H9 (cell line): ENCODE measurements around the gene RUVBL1. TPM values are rescaled to one million over a fixed set of nuclear protein-coding genes. Genes with fewer than 3 reads are reported as not detected.

Experiments used
- DNase-seq: peaks from one replicate; pipeline ENCODE4 v3.0.0-alpha.2; 2017
- H2AFZ ChIP-seq: one replicate; pipeline ENCODE4 v1.6.1; 2013; ENCODE audit warnings: mild to moderate bottlenecking, low read length, control low read depth, moderate library complexity
- H2AK5ac ChIP-seq: 2 replicates; pipeline ENCODE4 v1.6.1; 2013; ENCODE audit warnings: low read length, control low read depth, mixed read lengths; ENCODE audit not compliant: insufficient read length
- H2BK120ac ChIP-seq: one replicate; pipeline ENCODE4 v1.6.1; 2013; ENCODE audit warnings: low read depth, mild to moderate bottlenecking, low read length, control low read depth, inconsistent platforms; ENCODE audit not compliant: poor library complexity, severe bottlenecking
- H2BK12ac ChIP-seq: 2 replicates; pipeline ENCODE4 v1.6.1; 2013; ENCODE audit warnings: low read length, control low read depth, mixed read lengths, low read depth; ENCODE audit not compliant: insufficient read length
- H2BK15ac ChIP-seq: 2 replicates; pipeline ENCODE4 v1.6.1; 2013; ENCODE audit warnings: low read depth, low read length, control low read depth
- H2BK20ac ChIP-seq: one replicate; pipeline ENCODE4 v1.6.1; 2013; ENCODE audit warnings: low read depth, mild to moderate bottlenecking, low read length, control low read depth, inconsistent platforms; ENCODE audit not compliant: poor library complexity, severe bottlenecking
- H2BK5ac ChIP-seq: 2 replicates; pipeline ENCODE4 v1.6.1; 2013; ENCODE audit warnings: low read length, control low read depth, mixed read lengths; ENCODE audit not compliant: insufficient read length
- H3K14ac ChIP-seq: 2 replicates; pipeline ENCODE4 v1.6.1; 2013; ENCODE audit warnings: low read length, control low read depth; ENCODE audit not compliant: insufficient read depth
- H3K18ac ChIP-seq: 2 replicates; pipeline ENCODE4 v1.6.1; 2013; ENCODE audit warnings: low read depth, mild to moderate bottlenecking, mixed read lengths, low read length, control low read depth; ENCODE audit not compliant: insufficient read length
- H3K23ac ChIP-seq: 2 replicates; pipeline ENCODE4 v1.6.1; 2013; ENCODE audit warnings: low read length, control low read depth, mixed read lengths, low read depth; ENCODE audit not compliant: insufficient read length
- H3K23me2 ChIP-seq: 2 replicates; pipeline ENCODE4 v1.6.1; 2013; ENCODE audit warnings: low read depth, mild to moderate bottlenecking, mixed read lengths, low read length, control low read depth; ENCODE audit not compliant: insufficient read length, poor library complexity, severe bottlenecking
- H3K27ac ChIP-seq: 2 replicates; pipeline ENCODE4 v1.5.1; 2013; ENCODE audit warnings: low read length, control low read depth, mixed read lengths, low read depth; ENCODE audit not compliant: insufficient read length
- H3K27me3 ChIP-seq: 2 replicates; pipeline ENCODE4 v1.6.1; 2013; ENCODE audit warnings: low read length, control low read depth, inconsistent platforms; ENCODE audit not compliant: insufficient read depth
- H3K4ac ChIP-seq: 2 replicates; pipeline ENCODE4 v1.6.1; 2013; ENCODE audit warnings: low read depth, mild to moderate bottlenecking, control low read depth, inconsistent platforms, low read length, moderate library complexity
- H3K4me1 ChIP-seq: 2 replicates; pipeline ENCODE4 v1.6.1; 2013; ENCODE audit warnings: low read length, control low read depth, inconsistent platforms; ENCODE audit not compliant: insufficient read depth
- H3K4me2 ChIP-seq: 2 replicates; pipeline ENCODE4 v1.6.1; 2013; ENCODE audit warnings: low read length, control low read depth, mixed read lengths; ENCODE audit not compliant: insufficient read length, insufficient read depth
- H3K56ac ChIP-seq: 2 replicates; pipeline ENCODE4 v1.6.1; 2013; ENCODE audit warnings: low read depth, mild to moderate bottlenecking, mixed read lengths, low read length, control low read depth; ENCODE audit not compliant: insufficient read length
- H3K79me1 ChIP-seq: 2 replicates; pipeline ENCODE4 v1.6.1; 2013; ENCODE audit warnings: low read depth, mild to moderate bottlenecking, moderate library complexity, low read length, control low read depth, inconsistent platforms; ENCODE audit not compliant: insufficient read depth, poor library complexity, severe bottlenecking
- H3K79me2 ChIP-seq: 2 replicates; pipeline ENCODE4 v1.6.1; 2013; ENCODE audit warnings: low read length, control low read depth, inconsistent platforms; ENCODE audit not compliant: insufficient read depth
- H3K9ac ChIP-seq: 2 replicates; pipeline ENCODE4 v1.6.1; 2013; ENCODE audit warnings: low read length, control low read depth, mixed read lengths; ENCODE audit not compliant: insufficient read length; ENCODE audit errors: extremely low read depth
- H3K9me3 ChIP-seq: one replicate; pipeline ENCODE4 v1.6.1; 2013; ENCODE audit warnings: low read depth, low read length, inconsistent platforms; ENCODE audit not compliant: control insufficient read depth
- H3T11ph ChIP-seq: one replicate; pipeline ENCODE4 v1.6.1; 2013; ENCODE audit warnings: mild to moderate bottlenecking, low read length, control low read depth, inconsistent platforms
- H4K20me1 ChIP-seq: one replicate; pipeline ENCODE4 v1.6.1; 2013; ENCODE audit not compliant: control insufficient read depth, insufficient read length, insufficient read depth
- H4K5ac ChIP-seq: 2 replicates; pipeline ENCODE4 v1.6.1; 2013; ENCODE audit warnings: low read depth, mild to moderate bottlenecking, mixed read lengths, low read length, control low read depth; ENCODE audit not compliant: insufficient read length
- H4K8ac ChIP-seq: replicated peaks from 2 replicates; pipeline ENCODE4 v1.6.1; 2013; ENCODE audit warnings: low read length, control low read depth, mixed read lengths, low read depth; ENCODE audit not compliant: insufficient read length
- H4K91ac ChIP-seq: 2 replicates; pipeline ENCODE4 v1.6.1; 2013; ENCODE audit warnings: low read depth, mild to moderate bottlenecking, moderate library complexity, mixed read lengths, low read length, control low read depth; ENCODE audit not compliant: insufficient read length
- H3K27ac Mint-ChIP-seq, 3 experiments: 2 replicates in 2 of 3; 3 replicates in 1 of 3; pipeline ENCODE4 v1.8.0; 2020 to 2021; ENCODE audit warnings: mixed read lengths in 3 of 3, mild to moderate bottlenecking in 1 of 3, moderate library complexity in 1 of 3
- H3K27me3 Mint-ChIP-seq: 2 replicates; pipeline ENCODE4 v1.8.0; 2021; ENCODE audit warnings: low read depth, mild to moderate bottlenecking, moderate library complexity, mixed read lengths
- H3K36me3 Mint-ChIP-seq, 3 experiments: 2 replicates in 2 of 3; 3 replicates in 1 of 3; pipeline ENCODE4 v1.8.0; 2020 to 2021; ENCODE audit warnings: low read depth in 3 of 3, mixed read lengths in 3 of 3; ENCODE audit not compliant: insufficient read depth in 1 of 3
- H3K4me1 Mint-ChIP-seq, 2 experiments: 2 replicates each; pipeline ENCODE4 v1.8.0; 2020; ENCODE audit warnings: mixed read lengths in 2 of 2
- H3K4me3 Mint-ChIP-seq, 2 experiments: 2 replicates in 1 of 2; 3 replicates in 1 of 2; pipeline ENCODE4 v1.8.0; 2020 to 2021; ENCODE audit warnings: mild to moderate bottlenecking in 2 of 2, mixed read lengths in 2 of 2, moderate library complexity in 1 of 2
- H3K9me3 Mint-ChIP-seq, 2 experiments: 2 replicates in 1 of 2; 3 replicates in 1 of 2; pipeline ENCODE4 v1.8.0; 2020; ENCODE audit warnings: mild to moderate bottlenecking in 2 of 2, mixed read lengths in 2 of 2, moderate library complexity in 1 of 2
- CTCF ChIP-seq: fragments of 200-600 bp; sonication (generic); conservative IDR thresholded peaks from 3 replicates; pipeline ENCODE4 v1.8.0; 2021; ENCODE audit warnings: antibody characterized with exemption, mild to moderate bottlenecking
- WGBS: extraction: QIAGEN DNeasy Blood & Tissue Kit; methylation state at CpG from one replicate; pipeline ENCODE4 v1.1.7; 2013; ENCODE audit warnings: missing lambda C conversion rate, low lambda C conversion rate, mixed read lengths; ENCODE audit not compliant: insufficient read length; ENCODE audit errors: extremely low coverage; 5-methylcytosine and 5-hydroxymethylcytosine counted together
- total RNA-seq: library from RNA; stranded (reverse); gene quantifications from 2 replicates; pipeline ENCODE4 v1.2.1, GENCODE V29; 2021

Gene RUVBL1
- total RNA-seq, 1 experiment from 2014 or later, result 99.6 TPM

DNA sequence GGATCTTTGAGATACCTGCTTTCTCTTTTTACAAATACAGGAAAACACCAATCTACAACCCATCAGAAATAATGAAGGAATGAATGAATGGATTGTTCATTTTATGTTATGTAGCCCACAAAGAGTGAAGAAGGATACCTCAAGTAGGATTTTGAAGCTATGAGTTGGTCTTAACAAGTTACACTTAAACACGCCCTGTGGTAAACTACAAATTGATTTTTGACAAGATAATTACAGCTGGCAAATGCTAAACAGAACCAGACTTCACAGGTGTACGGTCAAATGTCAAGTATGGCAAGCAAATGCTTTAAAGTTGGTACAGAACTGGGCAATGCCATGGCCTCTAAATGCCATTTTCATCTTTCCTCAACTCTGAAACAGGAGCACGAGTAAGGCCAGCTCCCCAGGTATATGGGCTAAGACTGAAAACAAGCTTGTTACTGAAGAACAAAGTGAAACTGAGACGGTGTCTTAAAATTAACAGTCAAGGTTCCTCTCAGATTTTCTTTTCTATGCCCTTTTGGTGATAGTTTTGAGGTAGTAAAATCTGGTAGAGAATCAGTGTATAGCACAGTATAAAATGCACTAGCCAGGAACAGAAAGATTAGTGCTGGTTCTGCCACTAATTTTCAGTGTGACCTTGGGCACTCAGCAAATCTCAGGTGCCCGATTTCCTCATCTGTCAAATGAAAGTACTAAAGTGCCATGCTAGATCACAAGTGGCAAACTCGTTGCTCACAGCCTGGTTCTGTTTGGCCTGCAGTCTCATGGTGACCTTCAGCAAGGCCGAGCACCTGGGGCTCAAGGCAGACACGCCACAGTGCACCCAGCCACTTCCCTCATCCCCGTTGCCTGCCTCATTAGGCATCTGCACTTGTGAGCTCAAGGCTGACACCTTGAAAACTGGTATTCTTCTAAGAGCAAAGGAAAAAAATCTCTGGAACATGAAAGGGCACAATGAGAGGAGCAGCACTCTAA, 9.5 kb downstream of the RUVBL1 start:
- Histone ChIP-seq H3K9ac (no peak overlapping the region), H2AK5ac (no peak overlapping the region), H3K27ac (no peak overlapping the region), H2BK15ac (no peak overlapping the region), H3K4ac (no peak overlapping the region), H3K79me1 (peaks cover 3% of the 10 kb centered on the region), H3K27me3 (no peaks in the 10 kb centered on the region), H4K91ac (no peak overlapping the region), H3K18ac (no peak overlapping the region), H2BK20ac (no peak overlapping the region), H3K79me2 (0 out of 2 replicates have a peak, but pooled peaks cover 2% of the 10 kb centered on the region), H4K8ac (no peak overlapping the region), H2AFZ (no peak overlapping the region), H3K4me2 (no peak overlapping the region), H2BK120ac (no peak overlapping the region), H4K20me1 (no peaks in the 10 kb centered on the region), H3K23ac (no peak overlapping the region), H4K5ac (no peak overlapping the region), H3K14ac (no peak overlapping the region), H3K23me2 (no peaks in the 10 kb centered on the region), H3T11ph (no peak overlapping the region), H3K4me1 (no peaks in the 10 kb centered on the region), H3K56ac (no peak overlapping the region), H2BK5ac (no peak overlapping the region), H2BK12ac (no peak overlapping the region), H3K9me3 (no peaks in the 10 kb centered on the region)
- WGBS, result no CpG with 5 or more reads among the region's 9 CpGs
- Mint-ChIP-seq H3K4me3 (no peak overlapping the region), H3K9me3 (no peaks in the 10 kb centered on the region), H3K27me3 (no peaks in the 10 kb centered on the region), H3K4me1 (peaks cover 3 to 9% of the 10 kb centered on the region in 2 experiments; a peak in 1 of 4 replicates), H3K27ac (peak overlapping the region in 1 of 3 experiments; percentile 73; a peak in 1 of 7 replicates), H3K36me3 (peaks cover 30 to 79% (median 73%) of the 10 kb centered on the region in 3 experiments)
- no peak for DNase-seq
- no peak for TF ChIP-seq CTCF
